Right atrium auricular region (tissue), 2 donors: ENCODE measurements around the gene ELFN1. TPM values are rescaled to one million over a fixed set of nuclear protein-coding genes. Genes with fewer than 3 reads are reported as not detected.

Experiments used
- DNase-seq: peaks from one replicate; pipeline ENCODE4 v3.0.0-alpha.2; 2019; ENCODE audit warnings: low spot score
- H3K27ac ChIP-seq, 2 donors: fragments of 200-600 bp; sonication (generic); 1 replicate in 1 of 2; 2 replicates in 1 of 2; pipeline ENCODE4 v1.5.1; 2016 to 2019
- H3K27me3 ChIP-seq, 2 donors: fragments of 200-600 bp; sonication (generic); one replicate each; pipeline versions ENCODE4 v1.5.1 to v1.6.0; 2017 to 2019
- H3K36me3 ChIP-seq: fragments of 200-600 bp; sonication (generic); one replicate; pipeline ENCODE4 v1.5.1; 2016
- H3K4me1 ChIP-seq, 2 donors: fragments of 200-600 bp; sonication (generic); one replicate each; pipeline versions ENCODE4 v1.5.1 to v1.6.0; 2017 to 2019
- H3K4me3 ChIP-seq, 2 donors: fragments of 200-600 bp; sonication (generic); 1 replicate in 1 of 2; 2 replicates in 1 of 2; pipeline ENCODE4 v1.5.1; 2017 to 2019; ENCODE audit warnings: mild to moderate bottlenecking in 1 of 2, moderate library complexity in 1 of 2
- H3K9me3 ChIP-seq, 2 donors: fragments of 200-600 bp; sonication (generic); one replicate each; pipeline ENCODE4 v1.5.1; 2019
- CTCF ChIP-seq, 2 donors: fragments of 200-600 bp; sonication (generic); IDR thresholded peaks; one replicate each; pipeline ENCODE4 v1.5.1; 2019; ENCODE audit warnings: antibody characterized with exemption in 2 of 2
- total RNA-seq, 2 donors: library from RNA; depleted of rRNA; stranded (reverse); fragments of >200 nt; gene quantifications; one replicate each; pipeline ENCODE4 v1.1.0, GENCODE V29; 2016

Gene ELFN1
- total RNA-seq, 2 donors from 2014 or later = 6.5 to 15.3 TPM

GRCh38 chr7:1643270-1644092 is 26.6 kb upstream of the ELFN1 start:
- peaks cover 0 to 19% of the 10 kb centered on the region in 2 donors for H3K4me1 ChIP-seq
- no peaks in the 10 kb centered on the region for H3K27me3 ChIP-seq
- no peak for DNase-seq
- no peak overlapping the region for H3K27ac ChIP-seq
- no peaks in the 10 kb centered on the region for H3K36me3 ChIP-seq
- TF ChIP-seq CTCF (IDR thresholded peaks at IDR 0.05) = no peak
- H3K9me3 ChIP-seq = no peaks in the 10 kb centered on the region
- H3K4me3 ChIP-seq = no peak overlapping the region

DNA sequence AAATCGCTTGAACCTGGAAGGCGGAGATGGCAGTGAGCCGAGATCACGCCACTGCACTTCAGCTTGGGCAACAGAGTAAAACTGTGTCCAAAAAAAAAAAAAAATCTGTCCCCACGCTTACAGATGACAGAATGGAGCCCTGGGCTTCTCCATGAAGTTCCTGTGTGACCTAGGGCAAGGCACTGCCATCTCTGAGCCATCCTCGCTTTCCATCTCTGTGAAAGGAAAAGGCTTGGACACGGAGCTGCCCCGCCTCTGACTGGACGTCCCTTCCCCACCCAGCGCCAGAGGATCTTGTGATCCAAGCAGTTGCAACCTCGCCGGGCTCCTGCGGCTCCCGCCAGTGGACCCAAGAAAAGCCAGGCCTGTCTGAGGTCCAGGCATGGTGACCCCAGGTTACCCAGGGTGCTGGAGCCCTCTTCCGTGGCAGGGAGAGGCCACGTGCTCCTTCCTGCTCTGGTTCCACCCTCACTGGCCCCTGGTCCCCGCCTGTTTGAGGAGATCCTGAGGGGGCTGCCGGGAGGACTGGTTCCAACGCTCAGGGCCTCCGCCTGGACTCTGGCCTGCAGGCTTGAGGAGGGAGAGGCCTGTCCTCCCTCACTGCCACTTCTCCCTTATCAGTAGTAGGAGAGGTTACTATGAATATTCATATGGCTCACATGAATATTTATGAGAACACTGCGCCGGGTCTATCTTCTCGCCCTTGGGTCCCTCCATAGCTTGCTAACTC is 25.6 kb upstream of the ELFN1 start:
- no peaks in the 10 kb centered on the region for H3K36me3 ChIP-seq
- no peak for TF ChIP-seq CTCF (IDR thresholded peaks at IDR 0.05)
- no peaks in the 10 kb centered on the region for H3K27me3 ChIP-seq
- no peak overlapping the region for H3K4me3 ChIP-seq
- no peak for DNase-seq
- H3K4me1 ChIP-seq = peaks cover 0 to 25% of the 10 kb centered on the region in 2 donors
- H3K27ac ChIP-seq = no peak overlapping the region
- H3K9me3 ChIP-seq = no peaks in the 10 kb centered on the region

DNA sequence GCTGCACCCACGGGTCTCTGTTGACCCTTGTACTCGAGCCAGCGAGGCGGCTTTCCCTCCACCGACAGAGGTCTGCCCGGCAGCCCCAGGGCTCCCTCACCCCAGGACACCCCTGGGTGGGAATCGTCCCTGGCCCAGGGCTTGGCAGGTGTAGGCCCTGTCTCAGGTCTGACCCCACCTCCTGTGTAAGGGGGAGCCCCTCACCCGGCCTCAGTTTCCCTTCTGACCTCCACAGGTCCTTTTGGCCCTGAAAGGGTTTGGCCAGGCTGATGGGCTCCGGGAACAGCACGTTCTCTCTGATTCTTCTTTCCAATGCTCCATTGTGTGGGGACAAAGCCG is 25.0 kb upstream of the ELFN1 start:
- Histone ChIP-seq H3K36me3 (no peaks in the 10 kb centered on the region), H3K27ac (no peak overlapping the region), H3K4me3 (no peak overlapping the region), H3K9me3 (no peaks in the 10 kb centered on the region), H3K4me1 (peaks cover 0 to 25% of the 10 kb centered on the region in 2 donors), H3K27me3 (no peaks in the 10 kb centered on the region)
- no peak for DNase-seq
- no peak for TF ChIP-seq CTCF (IDR thresholded peaks at IDR 0.05)

- Histone ChIP-seq H3K27ac (no peak overlapping the region), H3K9me3 (no peaks in the 10 kb centered on the region), H3K4me3 (no peak overlapping the region), H3K27me3 (no peaks in the 10 kb centered on the region), H3K36me3 (no peaks in the 10 kb centered on the region), H3K4me1 (peaks cover 0 to 25% of the 10 kb centered on the region in 2 donors)
- TF ChIP-seq CTCF (IDR thresholded peaks at IDR 0.05) = no peak
- no peak for DNase-seq
Observed at GRCh38 chr7:1645476-1645875, 24.6 kb upstream of the ELFN1 start.

GRCh38 chr7:1646391-1646790 is 23.7 kb upstream of the ELFN1 start:
- no peak overlapping the region for H3K27ac ChIP-seq
- no peaks in the 10 kb centered on the region for H3K27me3 ChIP-seq
- no peaks in the 10 kb centered on the region for H3K36me3 ChIP-seq
- no peak for DNase-seq
- H3K4me1 ChIP-seq = peaks cover 0 to 25% of the 10 kb centered on the region in 2 donors
- TF ChIP-seq CTCF (IDR thresholded peaks at IDR 0.05) = no peak
- no peaks in the 10 kb centered on the region for H3K9me3 ChIP-seq
- H3K4me3 ChIP-seq = no peak overlapping the region
